ENCODE measurements around the gene TSHZ2.
A peak's percentile ranks its signal among the peaks of the same experiment; 100 is the strongest.
"Not testable (repeated sequence)": the region's sequence is repeated elsewhere in the genome, so short reads cannot be mapped to it uniquely, and the experiment has no call there.

Gene TSHZ2

GRCh38 chr20:53413186-53413631 lies 441.1 kb downstream of the TSHZ2 start:
- peak; percentile 58 for DNase-seq (ENCODE audit: low spot score)

DNA sequence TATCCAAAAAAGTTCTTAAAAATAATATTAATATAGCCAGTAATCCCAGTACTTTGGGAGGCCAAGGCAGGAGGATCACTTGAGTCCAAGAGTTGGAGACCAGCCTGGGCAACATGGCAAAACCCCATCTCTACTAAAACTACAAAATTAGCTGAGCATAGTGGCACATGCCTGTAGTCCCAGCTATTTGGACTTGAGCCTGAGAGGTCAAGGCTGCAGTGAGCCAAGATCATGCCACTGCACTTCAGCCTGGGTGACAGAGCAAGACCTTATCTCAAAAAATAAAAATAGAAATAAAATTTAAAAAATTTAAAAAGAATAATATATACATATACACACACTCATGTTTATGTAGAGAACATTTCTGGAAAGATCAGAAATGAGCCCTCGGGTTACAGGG lies 441.7 kb downstream of the TSHZ2 start:
- DNase-seq (ENCODE audit: low spot score): not testable (repeated sequence)

- no peak for DNase-seq (ENCODE audit: low spot score)
Measured at GRCh38 chr20:53419693-53420460, 447.7 kb downstream of the TSHZ2 start.

DNA sequence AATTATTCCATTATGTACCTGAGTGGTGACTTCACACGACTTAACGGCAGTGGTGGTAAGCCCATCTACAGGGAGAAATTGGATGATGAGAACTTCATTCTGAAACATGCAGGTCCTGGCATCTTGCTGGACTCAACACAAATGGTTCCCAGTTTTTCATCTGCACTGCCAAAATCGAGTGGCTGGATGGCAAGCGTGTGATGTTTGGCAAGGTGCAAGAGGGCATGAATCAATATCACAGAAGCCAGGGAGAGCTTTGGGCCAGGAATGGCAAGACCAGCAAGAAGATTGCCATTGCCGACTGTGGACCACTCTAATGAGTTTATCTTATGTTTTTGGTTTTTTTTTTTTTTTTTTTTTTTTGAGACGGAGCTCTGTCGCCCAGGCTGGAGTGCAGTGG lies 449.2 kb downstream of the TSHZ2 start:
- DNase-seq (ENCODE audit: low spot score): no peak

DNA sequence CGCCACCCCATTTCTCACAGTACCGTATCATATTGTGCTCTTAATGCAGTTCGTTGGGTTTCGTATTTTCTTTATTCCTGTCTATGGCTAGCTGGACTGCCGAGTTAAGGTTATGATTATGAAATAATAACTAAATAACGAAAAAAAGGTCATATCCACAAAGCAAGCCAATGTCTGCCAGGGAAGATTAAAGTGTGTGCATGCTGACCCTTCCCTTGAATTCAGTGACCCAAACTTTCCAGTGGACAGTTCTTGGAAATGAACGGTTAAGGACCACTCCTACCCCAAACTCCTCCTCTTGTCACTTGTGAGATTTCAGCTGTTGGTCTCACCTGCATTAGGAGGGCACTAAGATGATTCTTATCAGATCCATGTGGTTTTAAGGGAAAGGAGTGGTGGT lies 449.9 kb downstream of the TSHZ2 start:
- no peak for DNase-seq (ENCODE audit: low spot score)

GRCh38 chr20:53423587-53424146 lies 451.5 kb downstream of the TSHZ2 start:
- DNase-seq (ENCODE audit: low spot score): no peak

- DNase-seq (ENCODE audit: low spot score): no peak
Measured at GRCh38 chr20:53425481-53425880, 453.3 kb downstream of the TSHZ2 start.

- DNase-seq (ENCODE audit: low spot score): no peak
Measured at GRCh38 chr20:53425941-53426340, 453.8 kb downstream of the TSHZ2 start.

GRCh38 chr20:53426766-53427312 lies 454.7 kb downstream of the TSHZ2 start:
- DNase-seq (ENCODE audit: low spot score): no peak

DNA sequence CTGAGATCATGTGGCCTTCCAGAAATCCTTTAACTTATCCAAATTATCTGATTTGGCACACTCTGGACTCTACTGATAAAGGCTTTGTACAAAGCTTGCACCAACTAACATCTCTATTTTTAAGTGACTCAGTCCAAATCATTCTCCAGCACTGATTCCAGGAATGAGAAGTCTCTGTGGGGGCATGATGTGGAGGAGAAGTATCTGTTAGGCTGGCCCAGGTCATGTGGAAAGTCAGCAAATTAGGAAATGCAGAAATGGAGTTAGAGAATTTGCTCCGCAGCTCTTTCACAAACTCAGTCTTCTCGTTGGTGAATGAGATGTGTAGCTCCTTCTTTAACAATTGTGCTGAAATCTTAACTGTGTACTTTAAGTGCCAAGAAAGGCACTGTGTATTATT lies 455.8 kb downstream of the TSHZ2 start:
- no peak for DNase-seq (ENCODE audit: low spot score)

- no peak for DNase-seq (ENCODE audit: low spot score)
Measured at GRCh38 chr20:53428588-53428987, 456.4 kb downstream of the TSHZ2 start.

DNA sequence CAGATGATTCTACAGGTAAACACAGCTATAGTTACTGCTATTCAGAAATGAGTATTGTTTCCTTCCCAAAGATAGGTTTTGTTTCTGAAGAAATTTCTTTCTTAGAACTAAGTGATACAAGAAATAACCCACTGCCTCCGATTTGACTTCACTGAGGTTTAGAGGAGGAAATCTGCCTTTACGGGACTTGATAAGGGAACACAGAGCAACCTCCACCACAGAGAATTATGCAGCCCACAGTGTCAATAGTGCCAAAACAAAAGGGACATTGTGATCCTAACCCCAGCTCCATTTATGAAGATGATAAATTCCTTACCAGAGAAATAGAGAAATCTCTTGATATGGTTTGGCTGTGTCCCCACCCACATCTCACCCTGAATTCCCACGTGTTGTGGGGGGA lies 456.8 kb downstream of the TSHZ2 start:
- DNase-seq (ENCODE audit: low spot score): no peak

DNA sequence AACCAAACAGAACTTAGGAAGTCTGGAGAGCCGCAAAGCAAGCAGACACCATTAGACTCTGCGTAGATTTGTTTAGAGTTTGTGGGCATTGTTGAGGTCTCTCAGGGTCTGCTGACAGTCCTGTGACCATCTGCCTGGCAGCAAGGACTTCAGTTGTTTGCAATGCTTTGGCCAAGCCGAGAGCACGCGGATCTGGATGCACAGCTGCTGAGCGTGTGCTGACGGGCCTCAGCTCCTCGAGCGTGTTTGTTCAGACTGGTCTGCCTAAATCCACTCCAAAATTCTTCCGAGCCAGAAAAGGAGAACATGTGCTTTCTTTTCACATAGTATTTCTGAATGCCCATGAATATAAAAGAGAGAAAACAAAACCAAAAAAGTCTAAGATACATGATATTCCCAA lies 462.5 kb downstream of the TSHZ2 start:
- no peak for DNase-seq (ENCODE audit: low spot score)

DNA sequence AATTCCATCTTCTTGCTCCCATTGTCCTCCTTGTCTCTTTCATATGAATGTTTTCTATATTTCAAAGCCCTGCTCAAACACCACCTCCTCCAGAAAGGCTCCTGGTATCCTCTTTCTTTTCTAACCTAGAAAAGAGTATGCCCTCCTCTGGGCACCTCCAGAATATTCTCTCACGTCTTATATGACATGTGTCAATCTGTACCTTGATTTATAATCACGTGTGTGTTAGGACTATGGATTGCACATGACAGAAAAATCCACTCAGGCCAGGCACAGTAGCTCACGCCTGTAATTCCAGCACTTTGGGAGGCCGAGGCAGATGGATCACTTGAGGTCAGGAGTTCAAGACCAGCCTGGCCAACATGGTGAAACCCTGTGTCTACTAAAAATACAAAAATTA lies 464.8 kb downstream of the TSHZ2 start:
- DNase-seq (ENCODE audit: low spot score): not testable (repeated sequence)

DNA sequence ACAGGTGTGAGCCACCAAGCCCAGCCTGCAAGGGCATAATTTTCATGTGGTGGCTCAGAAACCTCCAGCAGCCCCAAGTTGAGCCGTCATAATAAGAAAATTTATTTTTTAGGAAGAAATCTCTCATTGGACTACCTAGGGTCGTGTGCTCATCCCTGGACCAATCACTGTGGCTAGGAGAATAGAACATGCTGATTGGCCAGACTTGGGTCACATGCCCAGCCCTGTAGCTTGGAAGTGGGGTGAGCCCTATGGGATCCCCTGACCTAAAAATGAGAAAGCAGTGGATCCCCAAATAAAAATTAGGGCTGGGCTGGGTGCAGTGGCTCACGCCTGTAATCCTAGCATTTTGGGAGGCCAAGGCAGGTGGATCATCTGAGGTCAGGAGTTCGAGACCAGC lies 466.2 kb downstream of the TSHZ2 start:
- DNase-seq (ENCODE audit: low spot score): no peak

- no peak for DNase-seq (ENCODE audit: low spot score)
Measured at GRCh38 chr20:53439046-53439445, 466.9 kb downstream of the TSHZ2 start.

DNA sequence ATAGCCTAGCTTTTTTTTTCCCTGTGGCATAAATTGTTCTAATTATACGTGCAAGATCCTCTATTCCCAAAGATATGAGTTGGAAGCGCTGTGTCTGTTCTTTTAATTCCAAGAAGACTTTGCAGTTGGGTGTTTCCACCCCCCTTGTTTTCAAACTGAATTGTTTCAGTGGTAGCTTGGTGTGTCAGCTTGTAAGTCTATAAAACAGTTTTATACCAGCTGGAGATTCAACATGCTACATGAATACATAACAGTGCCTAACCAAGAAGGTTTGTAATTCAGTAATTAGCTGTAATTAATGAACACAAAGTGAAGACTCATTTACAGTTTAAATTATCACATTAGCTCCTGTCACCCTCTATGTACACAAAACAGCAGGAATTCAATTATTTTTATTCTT lies 467.5 kb downstream of the TSHZ2 start:
- DNase-seq (ENCODE audit: low spot score): no peak

DNA sequence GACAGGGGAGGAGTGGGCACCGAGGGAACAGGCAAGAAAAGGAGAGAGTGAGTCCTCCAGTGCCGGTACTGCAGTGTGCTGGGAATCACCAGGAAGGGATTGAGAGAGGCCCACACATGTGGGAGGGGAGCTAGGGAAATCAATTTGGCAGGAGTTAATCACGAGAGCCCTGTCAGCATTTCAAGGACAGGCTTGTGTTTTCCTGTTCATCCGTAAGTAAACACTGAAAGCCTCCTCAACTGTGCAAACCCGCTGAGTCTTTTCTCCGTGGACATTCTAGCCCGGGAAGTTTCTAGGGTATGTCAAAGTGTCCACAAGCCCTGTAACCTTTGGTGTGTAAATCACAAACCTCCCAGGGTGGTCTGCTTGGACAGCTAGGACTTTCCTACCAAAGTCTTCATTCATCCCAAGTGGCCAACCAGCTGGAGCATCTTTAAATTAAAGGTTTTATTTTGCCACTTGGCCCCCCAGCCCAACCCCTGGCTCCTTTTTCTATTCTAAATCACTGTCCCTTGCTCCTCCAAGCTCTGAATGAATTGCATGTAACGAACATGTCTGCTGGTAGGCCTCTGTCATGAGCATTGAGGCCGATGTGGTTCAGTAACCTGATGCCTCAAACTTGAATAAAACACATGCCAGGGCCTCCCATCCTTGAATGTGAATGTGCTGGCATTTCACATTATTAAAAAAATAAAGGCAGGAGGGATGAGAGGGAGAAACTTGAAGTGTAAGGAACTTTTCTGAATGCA lies 472.4 kb downstream of the TSHZ2 start:
- no peak for DNase-seq (ENCODE audit: low spot score)

GRCh38 chr20:53445321-53445731 lies 473.2 kb downstream of the TSHZ2 start:
- no peak for DNase-seq (ENCODE audit: low spot score)

DNA sequence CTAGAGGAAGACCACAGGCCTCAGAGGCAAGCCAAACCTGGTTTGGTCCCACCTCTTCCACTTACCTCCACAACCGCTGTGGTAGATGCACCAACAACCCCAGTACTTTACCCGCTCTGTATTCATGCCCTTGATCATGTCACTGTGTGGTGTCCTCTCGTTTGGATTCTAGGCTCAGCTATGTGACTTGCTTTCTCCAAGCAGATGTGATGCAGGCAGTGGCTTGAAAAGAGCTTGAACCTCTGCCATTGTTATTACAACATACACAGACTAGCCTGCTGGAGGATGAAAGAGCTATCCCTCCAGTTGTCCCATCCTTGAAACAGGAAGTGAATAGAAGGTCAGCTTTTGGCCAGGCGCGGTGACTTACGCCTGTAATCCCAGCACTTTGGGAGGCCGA lies 473.8 kb downstream of the TSHZ2 start:
- DNase-seq (ENCODE audit: low spot score): no peak

- no peak for DNase-seq (ENCODE audit: low spot score)
Measured at GRCh38 chr20:53447316-53447715, 475.2 kb downstream of the TSHZ2 start.

DNA sequence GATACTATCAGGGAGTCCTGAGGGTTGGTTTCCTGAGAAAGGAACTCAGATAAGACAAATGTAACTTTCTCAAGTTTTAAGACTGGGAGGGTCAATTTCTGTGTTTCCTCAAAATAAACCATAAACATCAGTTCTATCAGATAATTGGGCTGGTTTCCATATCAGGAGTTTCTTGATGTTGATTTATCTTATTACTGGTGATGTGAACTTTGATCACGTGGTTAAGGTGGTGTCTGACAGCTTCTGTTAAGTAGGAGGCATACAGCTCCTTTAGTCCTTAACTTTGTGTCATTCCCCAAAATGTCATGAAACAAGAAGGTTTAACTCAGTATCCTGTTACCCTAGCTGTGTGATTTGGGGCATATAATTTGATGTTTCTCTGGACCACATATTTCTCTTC lies 476.3 kb downstream of the TSHZ2 start:
- DNase-seq (ENCODE audit: low spot score): no peak

- DNase-seq (ENCODE audit: low spot score): no peak
Measured at GRCh38 chr20:53448875-53449274, 476.7 kb downstream of the TSHZ2 start.
